Measurements from ENCODE around the gene NSUN3. TPM values are rescaled to one million over a fixed set of nuclear protein-coding genes. Genes with fewer than 3 reads are reported as not detected.

NSUN3 gene
- total and polyA plus RNA-seq, 10 of the 15 experiments (the other 5 are each of a cell fraction or from before 2014, with no cell fraction given), result 9.1 to 20.3 (median 11.7) TPM

DNA sequence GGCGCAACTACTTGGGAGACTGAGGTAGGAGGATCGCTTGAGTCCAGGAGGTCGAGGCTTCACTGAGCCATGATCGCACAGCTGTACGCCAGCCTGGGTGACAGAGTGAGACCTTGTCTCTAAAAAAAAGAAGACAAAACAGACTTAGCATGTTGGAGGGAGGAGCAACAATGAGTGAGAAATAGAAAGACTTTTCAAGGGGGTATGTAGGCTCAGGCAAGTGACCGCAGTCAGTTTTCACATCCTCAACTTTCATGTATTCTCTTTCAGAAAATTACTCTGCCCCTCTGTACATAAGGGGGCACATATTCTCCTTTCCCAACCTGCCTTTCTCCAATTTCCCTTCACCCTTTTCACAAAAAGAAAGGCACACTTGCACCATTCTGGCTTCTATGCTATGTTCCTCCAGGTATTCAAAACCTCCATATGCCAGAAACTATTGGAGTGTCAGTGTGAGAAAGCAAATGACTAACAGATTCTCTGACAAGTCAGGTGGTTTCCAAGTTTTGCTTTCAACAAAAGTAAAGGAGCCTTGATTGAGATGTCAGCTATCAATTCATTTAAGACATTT lies 7.6 kb downstream of the NSUN3 start (continued):
- TF ChIP-seq, protein P1, sequence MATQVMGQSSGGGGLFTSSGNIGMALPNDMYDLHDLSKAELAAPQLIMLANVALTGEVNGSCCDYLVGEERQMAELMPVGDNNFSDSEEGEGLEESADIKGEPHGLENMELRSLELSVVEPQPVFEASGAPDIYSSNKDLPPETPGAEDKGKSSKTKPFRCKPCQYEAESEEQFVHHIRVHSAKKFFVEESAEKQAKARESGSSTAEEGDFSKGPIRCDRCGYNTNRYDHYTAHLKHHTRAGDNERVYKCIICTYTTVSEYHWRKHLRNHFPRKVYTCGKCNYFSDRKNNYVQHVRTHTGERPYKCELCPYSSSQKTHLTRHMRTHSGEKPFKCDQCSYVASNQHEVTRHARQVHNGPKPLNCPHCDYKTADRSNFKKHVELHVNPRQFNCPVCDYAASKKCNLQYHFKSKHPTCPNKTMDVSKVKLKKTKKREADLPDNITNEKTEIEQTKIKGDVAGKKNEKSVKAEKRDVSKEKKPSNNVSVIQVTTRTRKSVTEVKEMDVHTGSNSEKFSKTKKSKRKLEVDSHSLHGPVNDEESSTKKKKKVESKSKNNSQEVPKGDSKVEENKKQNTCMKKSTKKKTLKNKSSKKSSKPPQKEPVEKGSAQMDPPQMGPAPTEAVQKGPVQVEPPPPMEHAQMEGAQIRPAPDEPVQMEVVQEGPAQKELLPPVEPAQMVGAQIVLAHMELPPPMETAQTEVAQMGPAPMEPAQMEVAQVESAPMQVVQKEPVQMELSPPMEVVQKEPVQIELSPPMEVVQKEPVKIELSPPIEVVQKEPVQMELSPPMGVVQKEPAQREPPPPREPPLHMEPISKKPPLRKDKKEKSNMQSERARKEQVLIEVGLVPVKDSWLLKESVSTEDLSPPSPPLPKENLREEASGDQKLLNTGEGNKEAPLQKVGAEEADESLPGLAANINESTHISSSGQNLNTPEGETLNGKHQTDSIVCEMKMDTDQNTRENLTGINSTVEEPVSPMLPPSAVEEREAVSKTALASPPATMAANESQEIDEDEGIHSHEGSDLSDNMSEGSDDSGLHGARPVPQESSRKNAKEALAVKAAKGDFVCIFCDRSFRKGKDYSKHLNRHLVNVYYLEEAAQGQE (IDR thresholded peaks at IDR 0.05; ENCODE audit: low read depth, low read length), result no peak
- no peak for TF ChIP-seq CHD4 (IDR thresholded peaks at IDR 0.05)
- TF ChIP-seq, protein P2, sequence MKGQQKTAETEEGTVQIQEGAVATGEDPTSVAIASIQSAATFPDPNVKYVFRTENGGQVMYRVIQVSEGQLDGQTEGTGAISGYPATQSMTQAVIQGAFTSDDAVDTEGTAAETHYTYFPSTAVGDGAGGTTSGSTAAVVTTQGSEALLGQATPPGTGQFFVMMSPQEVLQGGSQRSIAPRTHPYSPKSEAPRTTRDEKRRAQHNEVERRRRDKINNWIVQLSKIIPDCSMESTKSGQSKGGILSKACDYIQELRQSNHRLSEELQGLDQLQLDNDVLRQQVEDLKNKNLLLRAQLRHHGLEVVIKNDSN (IDR thresholded peaks at IDR 0.05; ENCODE audit: borderline replicate concordance, extremely low read length, insufficient read depth, low read depth, low read length), result no peak
- TF ChIP-seq, protein P3, sequence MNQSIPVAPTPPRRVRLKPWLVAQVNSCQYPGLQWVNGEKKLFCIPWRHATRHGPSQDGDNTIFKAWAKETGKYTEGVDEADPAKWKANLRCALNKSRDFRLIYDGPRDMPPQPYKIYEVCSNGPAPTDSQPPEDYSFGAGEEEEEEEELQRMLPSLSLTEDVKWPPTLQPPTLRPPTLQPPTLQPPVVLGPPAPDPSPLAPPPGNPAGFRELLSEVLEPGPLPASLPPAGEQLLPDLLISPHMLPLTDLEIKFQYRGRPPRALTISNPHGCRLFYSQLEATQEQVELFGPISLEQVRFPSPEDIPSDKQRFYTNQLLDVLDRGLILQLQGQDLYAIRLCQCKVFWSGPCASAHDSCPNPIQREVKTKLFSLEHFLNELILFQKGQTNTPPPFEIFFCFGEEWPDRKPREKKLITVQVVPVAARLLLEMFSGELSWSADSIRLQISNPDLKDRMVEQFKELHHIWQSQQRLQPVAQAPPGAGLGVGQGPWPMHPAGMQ (IDR thresholded peaks at IDR 0.05; ENCODE audit: borderline replicate concordance), result no peak
- no peak; the same call in 1 of the 2 replicates for TF ChIP-seq PML (IDR thresholded peaks at IDR 0.05; ENCODE audit: low read length)
- peak; percentile 37; the same call in 1 of the 2 replicates for TF ChIP-seq FOXM1 (IDR thresholded peaks at IDR 0.05; ENCODE audit: low read depth, low read length)
- TF ChIP-seq NFXL1 (IDR thresholded peaks at IDR 0.05; ENCODE audit: borderline replicate concordance), result no peak
- TF ChIP-seq EGR1 (IDR thresholded peaks at IDR 0.05; ENCODE audit: borderline replicate concordance in 1 of 2, low read depth in 2 of 2, low read length in 2 of 2), result no peak
- TF ChIP-seq, protein P4, sequence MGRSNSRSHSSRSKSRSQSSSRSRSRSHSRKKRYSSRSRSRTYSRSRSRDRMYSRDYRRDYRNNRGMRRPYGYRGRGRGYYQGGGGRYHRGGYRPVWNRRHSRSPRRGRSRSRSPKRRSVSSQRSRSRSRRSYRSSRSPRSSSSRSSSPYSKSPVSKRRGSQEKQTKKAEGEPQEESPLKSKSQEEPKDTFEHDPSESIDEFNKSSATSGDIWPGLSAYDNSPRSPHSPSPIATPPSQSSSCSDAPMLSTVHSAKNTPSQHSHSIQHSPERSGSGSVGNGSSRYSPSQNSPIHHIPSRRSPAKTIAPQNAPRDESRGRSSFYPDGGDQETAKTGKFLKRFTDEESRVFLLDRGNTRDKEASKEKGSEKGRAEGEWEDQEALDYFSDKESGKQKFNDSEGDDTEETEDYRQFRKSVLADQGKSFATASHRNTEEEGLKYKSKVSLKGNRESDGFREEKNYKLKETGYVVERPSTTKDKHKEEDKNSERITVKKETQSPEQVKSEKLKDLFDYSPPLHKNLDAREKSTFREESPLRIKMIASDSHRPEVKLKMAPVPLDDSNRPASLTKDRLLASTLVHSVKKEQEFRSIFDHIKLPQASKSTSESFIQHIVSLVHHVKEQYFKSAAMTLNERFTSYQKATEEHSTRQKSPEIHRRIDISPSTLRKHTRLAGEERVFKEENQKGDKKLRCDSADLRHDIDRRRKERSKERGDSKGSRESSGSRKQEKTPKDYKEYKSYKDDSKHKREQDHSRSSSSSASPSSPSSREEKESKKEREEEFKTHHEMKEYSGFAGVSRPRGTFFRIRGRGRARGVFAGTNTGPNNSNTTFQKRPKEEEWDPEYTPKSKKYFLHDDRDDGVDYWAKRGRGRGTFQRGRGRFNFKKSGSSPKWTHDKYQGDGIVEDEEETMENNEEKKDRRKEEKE (IDR thresholded peaks at IDR 0.05), result no peak
- no peak for TF ChIP-seq TBL1XR1 (IDR thresholded peaks at IDR 0.05; ENCODE audit: low read depth, low read length)
- no peak for TF ChIP-seq FOXK2 (IDR thresholded peaks at IDR 0.05)
- TF ChIP-seq, protein P5, sequence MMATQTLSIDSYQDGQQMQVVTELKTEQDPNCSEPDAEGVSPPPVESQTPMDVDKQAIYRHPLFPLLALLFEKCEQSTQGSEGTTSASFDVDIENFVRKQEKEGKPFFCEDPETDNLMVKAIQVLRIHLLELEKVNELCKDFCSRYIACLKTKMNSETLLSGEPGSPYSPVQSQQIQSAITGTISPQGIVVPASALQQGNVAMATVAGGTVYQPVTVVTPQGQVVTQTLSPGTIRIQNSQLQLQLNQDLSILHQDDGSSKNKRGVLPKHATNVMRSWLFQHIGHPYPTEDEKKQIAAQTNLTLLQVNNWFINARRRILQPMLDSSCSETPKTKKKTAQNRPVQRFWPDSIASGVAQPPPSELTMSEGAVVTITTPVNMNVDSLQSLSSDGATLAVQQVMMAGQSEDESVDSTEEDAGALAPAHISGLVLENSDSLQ (IDR thresholded peaks at IDR 0.05), result peak; percentile 61
- TF ChIP-seq YY1 (IDR thresholded peaks at IDR 0.05; ENCODE audit: low read depth, low read length), result no peak
- no peak; a peak in 1 of 4 replicates for TF ChIP-seq BHLHE40 (IDR thresholded peaks at IDR 0.05; ENCODE audit: borderline replicate concordance in 1 of 2, low read depth in 2 of 2, low read length in 1 of 2)
- TF ChIP-seq POLR2A (IDR thresholded peaks at IDR 0.05; ENCODE audit: low read depth, low read length), result 0 out of 2 replicates have a peak, but pooled peaks have one; percentile 20
- TF ChIP-seq, protein P6, sequence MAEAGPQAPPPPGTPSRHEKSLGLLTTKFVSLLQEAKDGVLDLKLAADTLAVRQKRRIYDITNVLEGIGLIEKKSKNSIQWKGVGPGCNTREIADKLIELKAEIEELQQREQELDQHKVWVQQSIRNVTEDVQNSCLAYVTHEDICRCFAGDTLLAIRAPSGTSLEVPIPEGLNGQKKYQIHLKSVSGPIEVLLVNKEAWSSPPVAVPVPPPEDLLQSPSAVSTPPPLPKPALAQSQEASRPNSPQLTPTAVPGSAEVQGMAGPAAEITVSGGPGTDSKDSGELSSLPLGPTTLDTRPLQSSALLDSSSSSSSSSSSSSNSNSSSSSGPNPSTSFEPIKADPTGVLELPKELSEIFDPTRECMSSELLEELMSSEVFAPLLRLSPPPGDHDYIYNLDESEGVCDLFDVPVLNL (IDR thresholded peaks at IDR 0.05; ENCODE audit: low read depth, low read length), result no peak
- TF ChIP-seq RELA (IDR thresholded peaks at IDR 0.05; ENCODE audit: borderline replicate concordance, partially characterized antibody), result no peak
